GM12892 (cell line): ENCODE measurements around the gene SEC16A. TPM values are rescaled to one million over a fixed set of nuclear protein-coding genes. Genes with fewer than 3 reads are reported as not detected.
A peak's percentile ranks its signal among the peaks of the same experiment; 100 is the strongest.

ENCODE experiments used
- DNase-seq: peaks from one replicate; pipeline ENCODE4 v3.0.0; 2011; ENCODE audit not compliant: insufficient read length
- FAIRE-seq: peaks from 2 replicates; lab custom pipeline; 2011; peaks lifted over from hg19 to GRCh38; lab: Jason Lieb, UNC
- POLR2A ChIP-seq: IDR thresholded peaks from 2 replicates; pipeline ENCODE4 v1.6.1; 2011; ENCODE audit warnings: low read depth, low read length, control low read depth
- POLR2AphosphoS5 ChIP-seq: IDR thresholded peaks from 2 replicates; pipeline ENCODE4 v1.6.1; 2011; ENCODE audit warnings: low read depth, low read length, control low read depth
- TAF1 ChIP-seq: IDR thresholded peaks from 2 replicates; pipeline ENCODE4 v1.6.1; 2011; ENCODE audit warnings: low read depth, mild to moderate bottlenecking, control low read depth, low read length, borderline replicate concordance
- polyA plus RNA-seq: library from polyadenylated mRNA; unstranded; fragments of >200 nt; gene quantifications from one replicate; pipeline ENCODE4 v1.2.1, GENCODE V29; 2012; ENCODE audit warnings: missing spikeins, inconsistent platforms; ENCODE audit not compliant: missing spikeins

SEC16A gene, protein sequence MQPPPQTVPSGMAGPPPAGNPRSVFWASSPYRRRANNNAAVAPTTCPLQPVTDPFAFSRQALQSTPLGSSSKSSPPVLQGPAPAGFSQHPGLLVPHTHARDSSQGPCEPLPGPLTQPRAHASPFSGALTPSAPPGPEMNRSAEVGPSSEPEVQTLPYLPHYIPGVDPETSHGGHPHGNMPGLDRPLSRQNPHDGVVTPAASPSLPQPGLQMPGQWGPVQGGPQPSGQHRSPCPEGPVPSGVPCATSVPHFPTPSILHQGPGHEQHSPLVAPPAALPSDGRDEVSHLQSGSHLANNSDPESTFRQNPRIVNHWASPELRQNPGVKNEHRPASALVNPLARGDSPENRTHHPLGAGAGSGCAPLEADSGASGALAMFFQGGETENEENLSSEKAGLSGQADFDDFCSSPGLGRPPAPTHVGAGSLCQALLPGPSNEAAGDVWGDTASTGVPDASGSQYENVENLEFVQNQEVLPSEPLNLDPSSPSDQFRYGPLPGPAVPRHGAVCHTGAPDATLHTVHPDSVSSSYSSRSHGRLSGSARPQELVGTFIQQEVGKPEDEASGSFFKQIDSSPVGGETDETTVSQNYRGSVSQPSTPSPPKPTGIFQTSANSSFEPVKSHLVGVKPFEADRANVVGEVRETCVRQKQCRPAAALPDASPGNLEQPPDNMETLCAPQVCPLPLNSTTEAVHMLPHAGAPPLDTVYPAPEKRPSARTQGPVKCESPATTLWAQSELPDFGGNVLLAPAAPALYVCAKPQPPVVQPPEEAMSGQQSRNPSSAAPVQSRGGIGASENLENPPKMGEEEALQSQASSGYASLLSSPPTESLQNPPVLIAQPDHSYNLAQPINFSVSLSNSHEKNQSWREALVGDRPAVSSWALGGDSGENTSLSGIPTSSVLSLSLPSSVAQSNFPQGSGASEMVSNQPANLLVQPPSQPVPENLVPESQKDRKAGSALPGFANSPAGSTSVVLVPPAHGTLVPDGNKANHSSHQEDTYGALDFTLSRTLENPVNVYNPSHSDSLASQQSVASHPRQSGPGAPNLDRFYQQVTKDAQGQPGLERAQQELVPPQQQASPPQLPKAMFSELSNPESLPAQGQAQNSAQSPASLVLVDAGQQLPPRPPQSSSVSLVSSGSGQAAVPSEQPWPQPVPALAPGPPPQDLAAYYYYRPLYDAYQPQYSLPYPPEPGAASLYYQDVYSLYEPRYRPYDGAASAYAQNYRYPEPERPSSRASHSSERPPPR (N-terminal part only)
- 21.2 TPM for polyA plus RNA-seq

DNA sequence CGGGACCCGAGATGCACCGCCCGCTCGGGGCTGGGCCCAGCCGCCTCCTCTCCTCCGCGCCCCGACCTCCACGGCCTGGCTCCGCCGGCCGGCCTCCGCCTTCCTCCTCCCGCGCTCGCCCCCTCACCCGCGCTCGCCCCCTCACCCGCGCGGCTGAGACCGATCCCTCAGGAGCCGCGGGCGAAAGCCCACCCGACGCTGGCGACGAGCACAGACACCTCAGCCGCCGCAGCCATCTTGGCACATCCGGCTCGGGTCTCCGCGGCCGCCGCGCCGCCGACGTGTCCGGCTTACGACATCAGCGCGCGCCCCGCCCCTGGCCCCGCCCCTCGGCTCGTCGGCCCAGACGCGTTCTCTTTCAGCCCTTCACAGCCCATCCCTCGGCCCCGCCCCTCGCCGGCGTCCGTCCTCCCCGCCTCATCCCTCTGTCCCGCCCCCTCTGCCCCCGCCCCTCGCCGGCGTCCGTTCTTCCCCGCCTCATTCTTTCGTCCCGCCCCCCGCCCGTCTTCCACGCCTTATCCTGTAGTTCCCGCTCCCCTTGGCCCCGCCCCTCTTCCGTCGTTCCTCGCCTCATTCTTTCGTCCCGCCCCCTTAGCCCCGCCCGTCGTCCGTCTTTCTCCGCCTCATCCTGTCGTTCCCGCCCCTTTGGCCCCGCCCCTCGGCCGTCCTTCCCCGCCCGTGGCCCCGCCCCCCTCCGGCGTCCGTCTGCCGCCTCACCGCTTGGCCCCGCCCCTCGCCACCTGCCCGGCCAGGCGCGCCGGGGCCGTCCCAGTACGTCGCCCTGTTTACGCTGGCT is at the start of gene SEC16A:
SEC16A (minus strand) TSS at position 248 of the 796 bp plus-strand sequence. CDS start 5,425 bp downstream, outside the sequence.
- TF ChIP-seq POLR2AphosphoS5 (peak; percentile 79), POLR2A (peak; percentile 87), TAF1 (peak; percentile 80)
- peak; percentile 90 for DNase-seq
- peak; percentile 98 for FAIRE-seq

GRCh38 chr9:136531904-136532798 is 49.3 kb upstream of the SEC16A start:
- FAIRE-seq (no peak), DNase-seq (no peak)
- TF ChIP-seq TAF1 (no peak), POLR2AphosphoS5 (no peak), POLR2A (no peak)

DNA sequence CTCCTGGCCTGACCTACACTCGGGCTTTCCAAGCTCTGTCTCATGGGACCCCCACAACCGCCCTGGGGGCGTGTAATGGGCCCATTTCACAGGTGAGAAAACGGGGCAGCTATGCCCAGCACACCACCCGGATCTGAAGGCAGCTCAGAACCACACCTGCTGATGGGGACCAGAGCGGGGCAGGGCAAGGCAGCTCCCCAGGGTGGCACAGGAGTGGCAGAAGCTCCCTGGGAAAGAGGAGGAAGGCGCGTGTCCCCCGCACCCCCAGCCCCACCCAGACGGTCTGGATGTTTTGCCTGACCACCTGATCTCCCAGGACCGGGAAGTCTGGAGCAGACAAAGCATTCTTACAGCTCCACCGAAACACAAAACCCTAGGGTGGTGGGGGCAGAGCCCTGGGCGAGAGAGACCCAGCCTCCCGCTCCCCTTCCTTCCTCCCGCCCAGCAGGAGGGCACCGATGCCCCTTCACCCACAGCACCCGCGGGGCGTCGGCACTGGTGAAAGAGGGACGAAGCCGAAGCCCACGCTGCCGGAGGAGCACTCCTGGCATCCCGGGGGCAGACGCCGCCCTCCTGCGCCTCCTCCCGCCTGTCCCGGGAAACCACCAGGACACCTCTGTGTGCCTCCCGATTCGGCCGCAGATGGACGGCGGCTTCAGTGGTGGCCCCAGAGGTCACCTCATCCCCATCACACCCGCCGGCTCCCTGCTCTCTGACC is 48.5 kb upstream of the SEC16A start:
- FAIRE-seq (no peak), DNase-seq (no peak)
- no peak for TF ChIP-seq POLR2AphosphoS5
- TF ChIP-seq TAF1 = no peak
- TF ChIP-seq POLR2A = no peak

GRCh38 chr9:136530461-136531089 is 47.7 kb upstream of the SEC16A start:
- DNase-seq (no peak), FAIRE-seq (no peak)
- TF ChIP-seq POLR2AphosphoS5 (no peak), POLR2A (no peak), TAF1 (no peak)

- FAIRE-seq = peak; percentile 40
- DNase-seq = no peak
- no peak for TF ChIP-seq POLR2A
- no peak for TF ChIP-seq TAF1
- TF ChIP-seq POLR2AphosphoS5 = no peak
Observed at GRCh38 chr9:136529516-136530460, 46.9 kb upstream of the SEC16A start.

GRCh38 chr9:136528716-136529341 is 46.0 kb upstream of the SEC16A start:
- DNase-seq (no peak), FAIRE-seq (no peak)
- no peak for TF ChIP-seq TAF1
- TF ChIP-seq POLR2AphosphoS5 = no peak
- TF ChIP-seq POLR2A = no peak

DNA sequence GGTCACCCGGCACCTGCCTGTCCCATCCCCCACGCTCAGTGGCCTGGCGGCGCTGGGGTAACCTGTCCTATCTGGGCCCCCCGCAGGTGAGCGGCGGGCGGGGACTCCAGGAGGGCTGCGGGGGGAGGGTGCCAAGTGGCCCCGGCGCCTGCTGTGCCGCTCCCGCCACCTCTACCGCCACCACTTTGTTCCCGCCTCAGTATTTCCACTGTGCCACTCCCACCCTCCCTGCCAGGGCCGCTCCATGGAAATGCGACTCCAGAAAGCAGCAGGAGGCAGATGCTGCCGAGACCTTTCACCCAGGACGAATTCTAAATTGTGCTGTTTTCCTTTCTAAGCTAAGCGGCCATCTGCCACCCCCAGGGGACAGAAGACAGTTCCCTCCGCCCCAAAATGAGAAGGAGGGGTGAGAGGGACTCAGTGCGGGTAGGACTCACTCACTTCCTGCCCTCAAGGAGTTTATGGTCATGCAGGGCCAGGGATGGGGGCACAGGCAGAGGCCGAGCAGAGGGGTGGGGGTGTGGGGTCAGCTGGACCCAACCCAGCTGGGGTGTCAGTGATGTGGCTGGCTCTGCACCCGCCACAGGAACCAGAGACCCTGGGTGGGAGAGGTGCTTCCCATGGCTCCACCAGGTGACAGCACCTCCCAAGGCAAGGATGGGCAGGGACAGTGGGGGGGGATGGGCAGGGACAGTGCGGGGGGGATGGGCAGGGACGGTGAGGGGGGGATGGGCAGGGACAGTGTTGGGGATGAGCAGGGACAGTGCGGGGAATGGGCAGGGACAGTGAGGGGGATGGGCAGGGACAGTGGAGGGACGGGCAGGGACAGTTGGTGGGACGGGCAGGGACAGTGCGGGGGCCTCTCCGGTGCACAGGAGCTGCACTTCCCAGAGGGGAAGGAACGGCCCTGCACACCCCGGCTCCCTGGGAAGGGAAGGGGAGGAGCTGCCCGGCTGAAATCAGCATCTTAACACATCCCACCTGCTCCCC is 45.2 kb upstream of the SEC16A start:
- DNase-seq (peak; percentile 71), FAIRE-seq (no peak)
- TF ChIP-seq POLR2A = no peak
- TF ChIP-seq TAF1 = no peak
- TF ChIP-seq POLR2AphosphoS5 = no peak
